HepG2 (cell line): ENCODE measurements around the gene WDR86. TPM values are rescaled to one million over a fixed set of nuclear protein-coding genes. Genes with fewer than 3 reads are reported as not detected.

ENCODE experiments used
- DRAP1 ChIP-seq: IDR thresholded peaks from 2 replicates; pipeline ENCODE4 v1.6.1; 2016; ENCODE audit warnings: missing genetic modification reagents, missing compliant biosample characterization
- KIAA2018 ChIP-seq: sonication (generic); formaldehyde crosslinking; IDR thresholded peaks from 2 replicates; pipeline ENCODE4 v1.5.0; 2020; ENCODE audit warnings: mild to moderate bottlenecking, missing genetic modification reagents, borderline replicate concordance
- KLF15 ChIP-seq: sonication (generic); formaldehyde crosslinking; IDR thresholded peaks from 2 replicates; pipeline ENCODE4 v1.8.1; 2023; ENCODE audit warnings: borderline replicate concordance, mild to moderate bottlenecking, inconsistent platforms, missing genetic modification reagents, mixed read lengths
- MEIS1 ChIP-seq: sonication (generic); formaldehyde crosslinking; IDR thresholded peaks from 2 replicates; pipeline ENCODE4 v1.9.0; 2021; ENCODE audit warnings: mild to moderate bottlenecking, missing genetic modification reagents, moderate library complexity, borderline replicate concordance
- MYC ChIP-seq: sonication (generic); formaldehyde crosslinking; IDR thresholded peaks from 2 replicates; pipeline ENCODE4 v1.9.0; 2021; ENCODE audit warnings: missing genetic modification reagents, borderline replicate concordance
- RAD21 ChIP-seq: fragments of 450-650 bp; formaldehyde crosslinking; IDR thresholded peaks from 2 replicates; pipeline ENCODE4 v1.5.0; 2020; ENCODE audit warnings: mild to moderate bottlenecking
- RXRB ChIP-seq: IDR thresholded peaks from 2 replicates; pipeline ENCODE4 v1.6.1; 2016; ENCODE audit warnings: borderline replicate concordance, missing genetic modification reagents, missing compliant biosample characterization
- TBP ChIP-seq: sonication (generic); formaldehyde crosslinking; IDR thresholded peaks from 2 replicates; pipeline ENCODE4 v1.5.0; 2020; ENCODE audit warnings: missing genetic modification reagents
- ZNF512B ChIP-seq: sonication (generic); formaldehyde crosslinking; IDR thresholded peaks from 2 replicates; pipeline ENCODE4 v1.5.1; 2020; ENCODE audit warnings: missing genetic modification reagents, mild to moderate bottlenecking, borderline replicate concordance
- ZNF768 ChIP-seq: sonication (generic); formaldehyde crosslinking; IDR thresholded peaks from 2 replicates; pipeline ENCODE4 v1.4.0; 2020; ENCODE audit warnings: missing genetic modification reagents
- ZNF800 ChIP-seq: sonication (generic); formaldehyde crosslinking; IDR thresholded peaks from 2 replicates; pipeline ENCODE4 v1.4.0; 2020; ENCODE audit warnings: missing genetic modification reagents
- polyA plus RNA-seq, 8 experiments: library from polyadenylated mRNA; depleted of rRNA in 3 of 8; stranded (reverse) in 7 of 8; unstranded in 1 of 8; fragments of >200 nt; fragmentation: Illumina TruSeq in 4 of 8; extraction: Trizol in 4 of 8; gene quantifications; 2 replicates each; pipeline versions ENCODE4 v1.2.1 to v1.2.3, GENCODE V29; 2011 to 2016; ENCODE audit warnings: low read depth in 4 of 8, missing spikeins in 1 of 8, mixed read lengths in 1 of 8; ENCODE audit not compliant: insufficient read depth in 1 of 8
- total RNA-seq, 5 experiments: library from RNA; depleted of rRNA; stranded (reverse); fragments of >200 nt; fragmentation: Illumina TruSeq; extraction: Trizol; gene quantifications; 2 replicates each; pipeline ENCODE4 v1.2.3, GENCODE V29; 2016; ENCODE audit warnings: low read depth in 1 of 5

The WDR86 gene
- total and polyA plus RNA-seq, 2 of the 13 experiments (the other 11 are each of a cell fraction or from before 2014, with no cell fraction given) = 0.11 to 2.9 TPM

GRCh38 chr7:151368136-151368571, 41.7 kb downstream of the WDR86 start (continued):
- TF ChIP-seq KLF15 (CRISPR knock-in tag) (no peak), RAD21 (CRISPR knock-in tag) (peak; percentile 89), KIAA2018 (CRISPR knock-in tag) (no peak), ZNF768 (CRISPR knock-in tag) (peak; percentile 19; the same call in 1 of the 2 replicates), MYC (CRISPR knock-in tag) (peak; percentile 54; the same call in 1 of the 2 replicates), MEIS1 (CRISPR knock-in tag) (no peak), ZNF800 (CRISPR knock-in tag) (no peak), ZNF512B (CRISPR knock-in tag) (no peak), RXRB (CRISPR knock-in tag) (peak; percentile 10; the same call in 1 of the 2 replicates), TBP (no peak), DRAP1 (CRISPR knock-in tag) (no peak)
